Tibial nerve (tissue), 4 donors: ENCODE data around the gene FUT4.

Source experiments
- EP300 ChIP-seq, 2 donors: sonication (generic); formaldehyde crosslinking; IDR thresholded peaks; one replicate each; pipeline ENCODE4 v1.6.1; 2017; ENCODE audit warnings: antibody characterized with exemption in 2 of 2, mild to moderate bottlenecking in 1 of 2
- POLR2A ChIP-seq, 2 donors: fragments of 450-650 bp; IDR thresholded peaks; one replicate each; pipeline ENCODE4 v1.6.1; 2017; ENCODE audit warnings: antibody characterized with exemption in 2 of 2, mild to moderate bottlenecking in 2 of 2, moderate library complexity in 2 of 2
- TF ChIP-seq, protein P1 (sequence below), 5 experiments: fragments of 200-600 bp in 3 of 5; fragments of 450-650 bp in 2 of 5; sonication (generic) in 3 of 5; IDR thresholded peaks; one replicate each; pipeline ENCODE4 v1.5.1; 2016 to 2019; ENCODE audit warnings: antibody characterized with exemption in 5 of 5, mild to moderate bottlenecking in 3 of 5, moderate library complexity in 2 of 5

- TF ChIP-seq, protein P1, sequence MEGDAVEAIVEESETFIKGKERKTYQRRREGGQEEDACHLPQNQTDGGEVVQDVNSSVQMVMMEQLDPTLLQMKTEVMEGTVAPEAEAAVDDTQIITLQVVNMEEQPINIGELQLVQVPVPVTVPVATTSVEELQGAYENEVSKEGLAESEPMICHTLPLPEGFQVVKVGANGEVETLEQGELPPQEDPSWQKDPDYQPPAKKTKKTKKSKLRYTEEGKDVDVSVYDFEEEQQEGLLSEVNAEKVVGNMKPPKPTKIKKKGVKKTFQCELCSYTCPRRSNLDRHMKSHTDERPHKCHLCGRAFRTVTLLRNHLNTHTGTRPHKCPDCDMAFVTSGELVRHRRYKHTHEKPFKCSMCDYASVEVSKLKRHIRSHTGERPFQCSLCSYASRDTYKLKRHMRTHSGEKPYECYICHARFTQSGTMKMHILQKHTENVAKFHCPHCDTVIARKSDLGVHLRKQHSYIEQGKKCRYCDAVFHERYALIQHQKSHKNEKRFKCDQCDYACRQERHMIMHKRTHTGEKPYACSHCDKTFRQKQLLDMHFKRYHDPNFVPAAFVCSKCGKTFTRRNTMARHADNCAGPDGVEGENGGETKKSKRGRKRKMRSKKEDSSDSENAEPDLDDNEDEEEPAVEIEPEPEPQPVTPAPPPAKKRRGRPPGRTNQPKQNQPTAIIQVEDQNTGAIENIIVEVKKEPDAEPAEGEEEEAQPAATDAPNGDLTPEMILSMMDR (IDR thresholded peaks at IDR 0.05), result no peak
- TF ChIP-seq POLR2A (IDR thresholded peaks at IDR 0.05) (no peak), EP300 (IDR thresholded peaks at IDR 0.05) (no peak)
Measured at GRCh38 chr11:94567181-94567670, 23.5 kb downstream of the FUT4 start, which contains the start of gene PIWIL4.
